SK-N-SH treated with all-trans-retinoic acid at 6 μM for 48 hours (cell line): ENCODE data around the gene SERPINF2.

ENCODE experiments used
- ATAC-seq: fragments of 200-7000 bp; cut with Tn5 transposase; 3 replicates; pipeline ENCODE4 v1.9.1; 2020; ENCODE audit warnings: mild to moderate bottlenecking, moderate library complexity
- ARNTL ChIP-seq: fragments of 450-650 bp; formaldehyde crosslinking; IDR thresholded peaks from 2 replicates; pipeline ENCODE4 v1.5.0; 2020; ENCODE audit warnings: low read depth, mild to moderate bottlenecking, moderate library complexity, borderline replicate concordance
- BACH2 ChIP-seq: fragments of 250-450 bp; sonication (Bioruptor Pico); IDR thresholded peaks from 2 replicates; pipeline ENCODE4 v1.9.0; 2021; ENCODE audit warnings: mild to moderate bottlenecking, borderline replicate concordance
- CSDC2 ChIP-seq: fragments of 250-450 bp; sonication (Bioruptor Pico); IDR thresholded peaks from 2 replicates; pipeline ENCODE4 v1.5.0; 2020; ENCODE audit warnings: mild to moderate bottlenecking, moderate library complexity
- CSRNP3 ChIP-seq: fragments of 250-450 bp; sonication (Bioruptor Pico); IDR thresholded peaks from 2 replicates; pipeline ENCODE4 v1.5.1; 2021; ENCODE audit warnings: mild to moderate bottlenecking, moderate library complexity
- ESRRG ChIP-seq: fragments of 250-450 bp; sonication (Bioruptor Pico); IDR thresholded peaks from 2 replicates; pipeline ENCODE4 v1.6.1; 2021; ENCODE audit warnings: mild to moderate bottlenecking
- GLIS3 ChIP-seq: fragments of 250-450 bp; sonication (Bioruptor Pico); IDR thresholded peaks from 2 replicates; pipeline ENCODE4 v1.5.0; 2020; ENCODE audit warnings: mild to moderate bottlenecking, moderate library complexity
- OSR1 ChIP-seq: fragments of 250-450 bp; sonication (Bioruptor Pico); IDR thresholded peaks from 2 replicates; pipeline ENCODE4 v1.8.0; 2022; ENCODE audit warnings: moderate library complexity, mild to moderate bottlenecking, inconsistent platforms
- SNAI2 ChIP-seq: fragments of 250-450 bp; sonication (Bioruptor Pico); IDR thresholded peaks from 2 replicates; pipeline ENCODE4 v1.5.0; 2020; ENCODE audit warnings: mild to moderate bottlenecking, moderate library complexity
- TOX ChIP-seq: fragments of 250-450 bp; sonication (Bioruptor Pico); IDR thresholded peaks from 2 replicates; pipeline ENCODE4 v1.8.0; 2021; ENCODE audit warnings: mild to moderate bottlenecking, moderate library complexity, borderline replicate concordance
- ZC3H10 ChIP-seq: fragments of 250-450 bp; sonication (Bioruptor Pico); IDR thresholded peaks from 2 replicates; pipeline ENCODE4 v1.5.1; 2021; ENCODE audit warnings: mild to moderate bottlenecking, moderate library complexity
- ZFP30 ChIP-seq: fragments of 450-650 bp; formaldehyde crosslinking; IDR thresholded peaks from 2 replicates; pipeline ENCODE4 v1.5.0; 2022; ENCODE audit warnings: mild to moderate bottlenecking, moderate library complexity
- ZNF565 ChIP-seq: fragments of 450-650 bp; formaldehyde crosslinking; conservative IDR thresholded peaks from 2 replicates; pipeline ENCODE4 v1.5.0; 2020; ENCODE audit warnings: low read depth, mild to moderate bottlenecking, moderate library complexity
- ZNF70 ChIP-seq: fragments of 450-650 bp; formaldehyde crosslinking; IDR thresholded peaks from 2 replicates; pipeline ENCODE4 v1.5.0; 2020; ENCODE audit warnings: mild to moderate bottlenecking, moderate library complexity
- TF ChIP-seq, protein P1 (sequence below): fragments of 250-450 bp; sonication (Bioruptor Pico); IDR thresholded peaks from 2 replicates; pipeline ENCODE4 v1.5.1; 2020; ENCODE audit warnings: low read depth, mild to moderate bottlenecking, moderate library complexity
- TF ChIP-seq, protein P2 (sequence below): fragments of 250-450 bp; sonication (Bioruptor Pico); IDR thresholded peaks from 2 replicates; pipeline ENCODE4 v1.5.0; 2020; ENCODE audit warnings: mild to moderate bottlenecking, moderate library complexity
- TF ChIP-seq, protein P3 (sequence below): fragments of 250-450 bp; sonication (Bioruptor Pico); IDR thresholded peaks from 2 replicates; pipeline ENCODE4 v1.8.0; 2020; ENCODE audit warnings: mild to moderate bottlenecking, moderate library complexity, borderline replicate concordance

The SERPINF2 gene

GRCh38 chr17:1746975-1747543 lies 4.4 kb downstream of the SERPINF2 start:
- no peak for ATAC-seq
- TF ChIP-seq ARNTL (CRISPR knock-in tag) (no peak), CSRNP3 (CRISPR knock-in tag) (no peak)

GRCh38 chr17:1750628-1751027 lies 8.0 kb downstream of the SERPINF2 start:
- no peak for TF ChIP-seq TOX
- TF ChIP-seq, protein P1, sequence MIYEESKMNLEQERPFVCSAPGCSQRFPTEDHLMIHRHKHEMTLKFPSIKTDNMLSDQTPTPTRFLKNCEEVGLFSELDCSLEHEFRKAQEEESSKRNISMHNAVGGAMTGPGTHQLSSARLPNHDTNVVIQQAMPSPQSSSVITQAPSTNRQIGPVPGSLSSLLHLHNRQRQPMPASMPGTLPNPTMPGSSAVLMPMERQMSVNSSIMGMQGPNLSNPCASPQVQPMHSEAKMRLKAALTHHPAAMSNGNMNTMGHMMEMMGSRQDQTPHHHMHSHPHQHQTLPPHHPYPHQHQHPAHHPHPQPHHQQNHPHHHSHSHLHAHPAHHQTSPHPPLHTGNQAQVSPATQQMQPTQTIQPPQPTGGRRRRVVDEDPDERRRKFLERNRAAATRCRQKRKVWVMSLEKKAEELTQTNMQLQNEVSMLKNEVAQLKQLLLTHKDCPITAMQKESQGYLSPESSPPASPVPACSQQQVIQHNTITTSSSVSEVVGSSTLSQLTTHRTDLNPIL: no peak
- no peak for TF ChIP-seq ESRRG (CRISPR knock-in tag)
- no peak for TF ChIP-seq ARNTL (CRISPR knock-in tag)
- TF ChIP-seq BACH2 (CRISPR knock-in tag): no peak
- no peak for TF ChIP-seq GLIS3 (CRISPR knock-in tag)
- TF ChIP-seq CSRNP3 (CRISPR knock-in tag): no peak
- no peak for TF ChIP-seq CSDC2 (CRISPR knock-in tag)
- TF ChIP-seq, protein P2, sequence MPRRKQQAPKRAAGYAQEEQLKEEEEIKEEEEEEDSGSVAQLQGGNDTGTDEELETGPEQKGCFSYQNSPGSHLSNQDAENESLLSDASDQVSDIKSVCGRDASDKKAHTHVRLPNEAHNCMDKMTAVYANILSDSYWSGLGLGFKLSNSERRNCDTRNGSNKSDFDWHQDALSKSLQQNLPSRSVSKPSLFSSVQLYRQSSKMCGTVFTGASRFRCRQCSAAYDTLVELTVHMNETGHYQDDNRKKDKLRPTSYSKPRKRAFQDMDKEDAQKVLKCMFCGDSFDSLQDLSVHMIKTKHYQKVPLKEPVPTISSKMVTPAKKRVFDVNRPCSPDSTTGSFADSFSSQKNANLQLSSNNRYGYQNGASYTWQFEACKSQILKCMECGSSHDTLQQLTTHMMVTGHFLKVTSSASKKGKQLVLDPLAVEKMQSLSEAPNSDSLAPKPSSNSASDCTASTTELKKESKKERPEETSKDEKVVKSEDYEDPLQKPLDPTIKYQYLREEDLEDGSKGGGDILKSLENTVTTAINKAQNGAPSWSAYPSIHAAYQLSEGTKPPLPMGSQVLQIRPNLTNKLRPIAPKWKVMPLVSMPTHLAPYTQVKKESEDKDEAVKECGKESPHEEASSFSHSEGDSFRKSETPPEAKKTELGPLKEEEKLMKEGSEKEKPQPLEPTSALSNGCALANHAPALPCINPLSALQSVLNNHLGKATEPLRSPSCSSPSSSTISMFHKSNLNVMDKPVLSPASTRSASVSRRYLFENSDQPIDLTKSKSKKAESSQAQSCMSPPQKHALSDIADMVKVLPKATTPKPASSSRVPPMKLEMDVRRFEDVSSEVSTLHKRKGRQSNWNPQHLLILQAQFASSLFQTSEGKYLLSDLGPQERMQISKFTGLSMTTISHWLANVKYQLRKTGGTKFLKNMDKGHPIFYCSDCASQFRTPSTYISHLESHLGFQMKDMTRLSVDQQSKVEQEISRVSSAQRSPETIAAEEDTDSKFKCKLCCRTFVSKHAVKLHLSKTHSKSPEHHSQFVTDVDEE (CRISPR knock-in tag): no peak
- no peak for TF ChIP-seq ZNF565
- TF ChIP-seq ZFP30 (CRISPR knock-in tag): no peak
- no peak for TF ChIP-seq ZNF70 (CRISPR knock-in tag)
- TF ChIP-seq, protein P3, sequence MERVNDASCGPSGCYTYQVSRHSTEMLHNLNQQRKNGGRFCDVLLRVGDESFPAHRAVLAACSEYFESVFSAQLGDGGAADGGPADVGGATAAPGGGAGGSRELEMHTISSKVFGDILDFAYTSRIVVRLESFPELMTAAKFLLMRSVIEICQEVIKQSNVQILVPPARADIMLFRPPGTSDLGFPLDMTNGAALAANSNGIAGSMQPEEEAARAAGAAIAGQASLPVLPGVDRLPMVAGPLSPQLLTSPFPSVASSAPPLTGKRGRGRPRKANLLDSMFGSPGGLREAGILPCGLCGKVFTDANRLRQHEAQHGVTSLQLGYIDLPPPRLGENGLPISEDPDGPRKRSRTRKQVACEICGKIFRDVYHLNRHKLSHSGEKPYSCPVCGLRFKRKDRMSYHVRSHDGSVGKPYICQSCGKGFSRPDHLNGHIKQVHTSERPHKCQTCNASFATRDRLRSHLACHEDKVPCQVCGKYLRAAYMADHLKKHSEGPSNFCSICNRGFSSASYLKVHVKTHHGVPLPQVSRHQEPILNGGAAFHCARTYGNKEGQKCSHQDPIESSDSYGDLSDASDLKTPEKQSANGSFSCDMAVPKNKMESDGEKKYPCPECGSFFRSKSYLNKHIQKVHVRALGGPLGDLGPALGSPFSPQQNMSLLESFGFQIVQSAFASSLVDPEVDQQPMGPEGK (CRISPR knock-in tag): no peak
- TF ChIP-seq ZC3H10 (CRISPR knock-in tag): no peak
- TF ChIP-seq OSR1: no peak
- TF ChIP-seq SNAI2 (CRISPR knock-in tag): no peak
- ATAC-seq: no peak

GRCh38 chr17:1752425-1753262 lies 10.0 kb downstream of the SERPINF2 start:
- TF ChIP-seq, protein P3 (CRISPR knock-in tag): no peak
- TF ChIP-seq, protein P1: no peak
- TF ChIP-seq ESRRG (CRISPR knock-in tag) (no peak), SNAI2 (CRISPR knock-in tag) (no peak)
- ATAC-seq: peak; percentile 75
